Measurements from ENCODE around the gene PLCL1.

DNA sequence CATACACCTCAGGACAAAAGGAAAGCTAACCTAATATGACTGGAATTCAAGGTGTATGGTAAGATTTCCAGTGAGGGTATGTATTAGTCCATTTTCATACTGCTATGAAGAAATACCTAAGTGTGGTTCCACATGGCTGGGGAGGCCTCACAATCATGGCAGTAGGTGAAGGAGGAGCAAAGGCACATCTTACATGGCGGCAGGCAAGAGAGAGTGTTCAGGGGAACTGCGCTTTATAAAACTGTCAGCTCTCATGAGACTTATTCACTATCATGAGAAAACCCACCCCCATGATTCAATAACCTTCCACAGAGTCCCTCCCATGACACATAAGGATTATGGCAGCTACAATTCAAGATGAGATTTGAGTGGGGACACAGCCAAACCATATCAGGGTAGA lies 186.0 kb downstream of the PLCL1 start:
- TF ChIP-seq CTCF (IDR thresholded peaks at IDR 0.05), result no peak
- no peak for TF ChIP-seq POLR2AphosphoS5 (IDR thresholded peaks at IDR 0.05)

Measured in prostate gland (tissue), 2 donors.